NCI-H2107 treated with DMSO at 0.1 percent for 48 hours (cell line): ENCODE results near the gene TIFAB.
A peak's percentile ranks its signal among the peaks of the same experiment; 100 is the strongest.

Experiments used
- DNase-seq: peaks from one replicate; lab custom pipeline; 2025; ENCODE audit not compliant: unreplicated experiment; lab: John Stamatoyannopoulos, UW

TIFAB gene

DNA sequence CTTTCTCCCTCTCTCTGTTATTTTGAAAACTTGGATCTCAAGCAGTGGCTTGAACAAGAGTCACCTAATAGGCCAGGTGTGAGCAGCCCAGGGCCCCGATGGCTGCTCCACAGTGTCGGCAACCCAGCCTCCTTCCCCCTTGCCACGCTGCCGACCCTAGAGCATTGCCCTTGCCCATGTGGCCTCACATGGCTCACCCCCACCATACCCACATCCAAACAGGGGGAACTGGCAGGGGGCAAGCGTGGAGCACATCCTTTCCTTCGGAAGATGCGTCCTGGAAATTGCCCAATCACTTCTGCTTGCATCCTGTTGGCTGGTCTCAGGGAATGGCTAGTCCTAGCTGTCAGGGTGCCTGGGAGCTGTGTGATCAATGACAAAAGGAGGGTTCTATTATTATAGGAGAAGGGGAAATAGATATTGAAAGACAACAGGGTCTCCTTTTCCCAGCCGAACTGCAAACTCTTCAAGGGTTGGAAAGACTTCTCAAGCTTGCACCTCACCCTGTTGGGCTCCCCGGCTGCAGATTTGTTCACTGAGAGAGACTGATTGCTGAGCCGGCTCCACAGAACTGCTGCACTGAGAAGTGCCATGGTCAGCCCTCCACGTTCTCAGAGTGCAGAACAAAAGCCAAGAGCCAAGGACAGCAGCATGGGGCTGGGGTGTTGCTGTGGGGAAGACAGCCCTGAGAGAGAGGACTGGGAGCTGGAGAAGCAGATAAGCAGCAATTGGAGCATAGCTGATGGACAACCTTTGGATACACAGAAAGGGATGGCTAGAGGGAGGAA lies 8.3 kb upstream of the TIFAB start:
- no peak for DNase-seq

DNA sequence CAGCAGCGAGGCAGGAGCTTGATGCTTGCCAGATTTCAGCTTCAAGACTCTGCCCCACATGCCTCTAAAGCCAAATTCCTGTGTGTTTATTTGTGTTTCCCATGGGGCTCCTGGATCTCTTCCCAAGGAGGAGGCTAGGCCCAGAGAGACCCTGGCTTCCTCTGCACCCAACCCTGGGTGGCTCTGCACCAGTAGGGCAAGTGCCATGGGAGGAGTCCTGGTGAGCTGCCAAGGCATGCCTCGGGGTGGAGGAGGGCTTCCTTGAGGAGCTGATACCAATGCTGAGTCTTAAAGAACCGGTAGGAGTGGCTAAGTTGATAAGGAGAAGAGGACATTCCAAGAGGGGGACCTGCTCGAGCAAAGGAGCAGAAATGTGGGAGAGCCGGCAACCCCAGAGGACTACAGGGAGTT lies 6.8 kb upstream of the TIFAB start:
- DNase-seq: no peak

DNA sequence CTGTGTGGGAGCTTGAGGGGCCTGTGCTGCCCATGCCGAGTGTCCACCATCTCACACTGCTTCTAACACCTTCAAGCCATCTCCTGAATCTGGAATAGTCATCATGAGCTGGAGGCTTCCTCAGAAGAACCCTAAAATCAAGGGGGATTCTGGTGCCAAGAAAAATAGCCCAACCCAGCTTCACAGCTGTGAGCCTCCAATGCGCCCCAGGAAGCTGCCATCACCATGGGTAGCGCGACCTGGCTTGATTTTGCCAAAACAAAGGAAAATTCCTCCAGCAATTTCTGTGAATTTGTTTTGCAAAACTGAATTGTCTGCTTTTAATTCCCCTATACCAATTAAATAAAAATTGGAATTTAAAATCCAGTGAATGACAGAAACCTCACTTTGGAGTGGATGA lies 6.2 kb upstream of the TIFAB start:
- DNase-seq: no peak

DNA sequence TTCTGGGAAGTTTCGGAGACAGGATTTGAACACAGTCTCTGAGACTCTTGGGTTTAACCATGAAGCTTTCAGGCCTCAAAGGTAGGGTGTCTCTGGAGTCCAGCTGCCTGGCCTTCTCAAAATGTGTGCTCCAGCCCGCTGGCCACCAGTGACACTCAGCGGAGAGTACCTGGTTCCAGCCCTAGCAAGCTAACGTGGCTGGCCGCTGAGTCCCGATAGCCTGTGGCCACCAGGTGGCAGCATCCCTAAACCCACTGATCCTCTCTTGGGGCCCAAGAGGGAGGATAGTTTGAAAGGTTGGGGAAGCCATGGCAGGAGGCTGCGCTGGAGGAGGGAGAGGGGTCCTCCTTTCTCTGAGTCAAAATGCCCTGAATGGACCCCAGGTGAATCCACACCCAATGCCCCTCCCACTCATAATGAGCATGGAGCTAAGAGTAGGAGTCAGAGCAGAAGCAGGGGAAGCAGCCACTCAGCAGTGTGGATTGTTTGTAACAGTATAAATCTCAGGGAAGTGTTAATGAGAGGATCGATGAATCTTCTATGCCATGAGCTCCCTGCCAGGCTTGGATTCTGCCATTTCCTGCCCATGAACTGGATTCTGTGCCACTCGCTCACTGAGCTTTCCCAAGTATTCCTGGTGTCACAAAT lies 5.4 kb upstream of the TIFAB start:
- peak; percentile 10 for DNase-seq

DNA sequence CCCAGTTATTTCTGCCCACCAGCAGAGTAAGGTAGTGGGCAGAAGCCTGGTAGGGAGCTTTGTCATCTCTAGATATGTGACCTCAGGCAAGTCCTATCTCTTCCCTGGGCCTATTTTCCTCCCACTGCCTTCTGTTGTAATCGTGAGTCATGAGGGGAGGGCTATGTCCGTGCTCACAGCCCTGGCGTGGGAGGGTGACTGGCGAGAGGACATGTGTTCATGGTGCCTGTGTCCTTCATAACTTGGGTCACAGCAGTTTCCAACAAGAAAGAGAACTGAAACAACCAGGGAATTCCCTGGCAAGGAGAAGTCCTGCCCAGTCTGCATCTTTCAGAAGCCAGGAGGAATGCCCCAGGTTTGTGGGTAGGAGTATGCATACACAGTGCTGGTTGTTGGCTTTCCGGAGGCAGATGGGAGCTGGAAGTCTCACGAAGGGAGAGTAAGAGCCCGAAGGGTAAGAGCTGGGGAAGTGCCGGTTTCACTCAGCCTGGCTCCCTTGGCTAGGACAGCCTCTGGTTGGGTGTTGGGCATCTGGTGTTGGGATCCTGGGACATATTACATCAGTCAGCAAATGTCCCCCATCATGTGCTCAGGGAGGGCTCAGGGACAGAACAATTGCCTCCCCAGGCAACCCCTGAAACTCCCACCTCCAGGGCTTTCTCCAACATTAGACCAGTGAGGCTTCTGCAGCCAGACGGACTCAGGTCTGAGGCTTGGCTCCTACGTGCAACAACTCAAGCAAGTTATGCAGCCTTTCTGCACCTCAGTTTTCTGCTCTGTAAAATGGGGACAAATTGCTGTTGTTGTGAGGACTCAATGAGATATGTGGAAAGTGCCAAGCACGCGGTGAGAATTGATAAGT lies 4.3 kb upstream of the TIFAB start:
- no peak for DNase-seq

DNA sequence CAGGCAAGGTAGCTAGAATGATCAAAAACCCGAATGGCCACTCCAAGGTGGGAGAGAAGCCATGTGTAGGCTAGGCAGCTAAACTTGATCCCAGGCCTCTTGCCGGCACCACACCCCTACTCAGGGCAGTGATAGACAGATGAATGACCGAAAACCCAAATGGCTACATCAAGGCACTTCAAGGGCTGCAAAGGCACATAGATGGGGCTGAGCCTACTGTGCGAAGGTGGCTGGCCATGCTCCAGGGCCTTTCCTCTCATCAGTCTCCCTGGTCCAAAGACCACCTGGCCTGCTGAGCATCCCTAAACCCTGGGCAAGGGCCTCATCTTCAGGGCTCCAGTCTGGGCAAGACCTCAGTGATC lies 3.7 kb upstream of the TIFAB start:
- DNase-seq: no peak

DNA sequence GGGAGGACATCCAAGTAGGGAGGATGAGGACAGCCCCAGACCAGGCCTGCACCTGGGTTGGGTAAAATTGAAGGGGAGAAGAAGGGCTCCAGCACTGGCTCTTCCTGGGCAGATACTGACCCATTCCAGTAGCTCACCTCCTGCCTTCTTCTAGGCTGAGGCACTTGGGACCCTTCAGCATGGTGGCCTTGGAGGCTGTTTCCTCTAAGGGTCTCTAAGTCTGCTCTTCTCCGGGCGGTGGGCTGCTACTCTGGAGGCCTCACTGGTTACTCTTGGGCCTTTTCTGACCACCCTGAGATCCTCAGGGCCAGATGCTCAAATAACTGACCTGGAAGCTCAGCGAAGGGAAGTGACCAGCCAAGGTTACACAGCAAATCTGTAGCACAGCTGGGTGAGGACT lies 2.8 kb upstream of the TIFAB start:
- DNase-seq: no peak

DNA sequence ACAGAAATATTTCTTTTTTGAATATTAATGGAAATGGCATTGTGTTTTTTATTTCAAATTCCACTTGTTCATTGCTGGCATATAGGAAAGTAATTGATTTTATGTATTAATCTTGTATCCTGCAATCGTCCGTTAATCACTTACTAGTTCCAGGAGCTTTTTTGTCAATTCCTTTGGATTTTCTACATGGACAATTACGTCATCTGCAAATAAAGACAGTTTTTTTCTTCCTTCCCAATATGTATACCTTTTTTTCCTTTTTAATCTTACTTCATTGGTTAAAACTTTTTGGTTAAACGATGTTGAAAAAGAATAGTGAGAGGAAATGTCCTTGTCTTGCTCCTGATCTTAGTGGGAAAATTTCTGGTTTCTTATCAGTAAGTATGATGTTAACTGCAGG lies 1.5 kb upstream of the TIFAB start:
- DNase-seq: no peak

DNA sequence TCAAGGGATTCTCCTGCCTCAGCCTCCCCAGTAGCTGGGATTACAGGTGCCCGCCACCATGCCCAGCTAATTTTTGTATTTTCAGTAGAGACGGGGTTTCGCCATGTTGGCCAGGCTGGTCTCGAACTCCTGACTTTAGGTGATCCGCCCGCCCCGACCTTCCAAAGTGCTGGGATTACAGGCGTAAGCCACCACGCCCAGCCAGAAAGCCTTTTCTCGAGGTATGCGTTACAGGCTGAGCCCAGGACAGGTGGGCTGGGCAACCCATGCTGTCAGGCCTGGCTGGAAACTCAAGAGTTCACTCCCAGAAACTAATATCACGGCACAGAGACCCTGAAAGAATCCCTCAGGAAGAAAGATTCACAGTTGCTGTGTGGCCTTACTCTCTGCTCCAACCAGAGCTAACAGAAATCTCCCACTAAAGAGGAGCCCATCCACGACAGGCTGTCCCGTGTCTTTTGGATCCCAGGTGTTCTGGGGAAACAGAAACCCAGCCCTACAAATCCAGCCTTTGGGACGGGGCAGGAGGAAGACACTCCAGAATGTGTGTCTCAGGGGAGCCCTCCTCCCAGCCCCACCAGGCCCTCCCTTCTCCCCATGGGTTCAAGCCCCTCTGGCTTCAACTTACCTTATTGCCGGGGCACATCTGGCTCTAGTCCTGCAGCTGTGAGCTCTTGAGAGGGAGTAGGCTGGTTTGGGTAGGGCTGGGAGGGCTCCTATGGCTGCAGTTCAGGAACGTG lies 400 bp downstream of the TIFAB start:
- no peak for DNase-seq

DNA sequence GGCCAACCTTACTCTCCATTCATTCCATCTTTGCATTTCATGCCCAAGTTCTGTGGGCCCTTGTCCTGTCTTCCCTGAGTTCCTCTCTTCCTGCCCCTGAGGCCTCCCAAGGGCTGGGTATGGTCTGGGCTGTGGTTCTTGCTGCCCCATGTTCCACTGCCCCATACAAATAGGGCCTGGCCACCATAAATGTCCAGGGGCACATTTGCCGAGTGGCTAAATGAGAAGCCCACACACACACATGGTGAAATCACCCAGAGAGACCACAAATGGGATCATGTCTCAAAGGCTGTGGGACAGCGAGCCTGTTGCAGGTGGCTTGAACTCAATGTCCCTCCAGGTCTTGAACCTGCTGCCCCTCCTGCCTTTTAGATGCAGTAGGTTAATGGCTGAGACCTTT lies 1.2 kb downstream of the TIFAB start:
- no peak for DNase-seq

DNA sequence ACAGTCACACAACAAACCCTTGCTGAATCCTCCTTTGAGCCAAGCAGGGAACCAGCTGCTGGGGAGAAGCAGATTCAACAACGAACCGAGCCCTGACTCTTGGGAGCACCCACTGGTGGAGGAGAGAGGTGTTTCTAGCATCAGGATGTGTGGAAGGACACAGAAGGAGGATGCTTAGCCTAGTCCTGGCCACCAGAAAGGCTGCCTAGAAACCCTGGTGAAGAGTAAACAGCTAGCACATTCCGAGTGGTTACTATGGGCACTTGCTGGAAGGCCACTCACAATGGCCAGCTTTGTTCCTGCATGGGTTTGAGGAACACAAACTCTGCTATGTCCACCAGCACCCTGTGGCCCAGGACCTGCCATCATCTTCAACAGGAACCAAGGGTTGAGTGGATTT lies 1.8 kb downstream of the TIFAB start:
- no peak for DNase-seq

DNA sequence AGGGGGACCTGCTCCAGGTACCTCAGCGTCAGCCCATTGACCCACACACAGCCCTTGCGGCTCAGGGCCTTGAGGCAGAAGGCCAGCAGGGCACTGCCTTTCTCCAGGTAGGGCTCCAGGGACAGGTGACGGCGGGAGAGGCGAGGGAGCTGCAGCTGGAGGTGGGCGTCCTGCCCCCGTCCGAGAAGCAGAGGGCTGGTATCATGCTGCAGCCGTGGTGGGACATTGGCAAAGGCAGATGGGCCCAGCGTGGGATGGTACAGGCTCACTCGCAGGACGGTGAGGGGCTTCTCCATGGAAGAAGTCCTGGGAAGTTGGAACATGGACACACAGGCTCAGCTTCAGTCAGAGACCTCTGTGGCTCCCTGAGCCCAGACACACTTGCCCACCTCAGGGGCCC lies 2.5 kb downstream of the TIFAB start:
- no peak for DNase-seq

DNA sequence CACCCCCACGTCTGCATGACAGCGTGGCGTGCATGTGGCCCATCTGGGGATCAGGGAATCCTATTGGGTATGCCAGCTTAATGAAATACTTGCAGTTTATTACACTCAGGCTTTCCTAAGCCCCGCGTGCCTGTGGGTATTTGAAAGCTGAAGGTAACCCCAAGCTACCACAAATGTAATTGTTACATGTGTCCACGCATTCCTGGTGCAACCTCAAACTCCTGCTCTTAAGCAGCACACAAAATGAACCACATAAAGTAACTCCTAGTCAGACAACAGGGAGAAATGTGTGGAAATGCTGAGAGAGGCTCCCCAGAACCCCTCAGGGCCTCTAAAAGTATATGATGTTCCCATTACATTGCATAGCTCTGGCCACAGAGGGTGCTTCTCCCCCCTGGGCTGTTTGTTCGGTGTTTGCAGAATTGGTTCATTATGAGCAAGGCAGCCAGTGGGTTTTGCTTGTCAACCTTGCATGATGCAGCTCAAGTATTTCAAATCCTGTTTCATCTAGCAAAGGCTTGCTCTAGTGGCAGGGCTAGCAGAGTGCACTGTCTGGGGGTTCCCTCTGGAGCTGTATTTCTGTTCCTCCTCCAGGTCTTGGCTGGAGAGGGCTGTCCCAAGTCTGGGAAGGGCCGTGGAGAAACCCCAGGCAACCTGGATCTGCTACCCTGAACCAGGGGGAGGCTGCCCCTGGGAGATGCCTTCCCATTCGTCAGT lies 3.2 kb downstream of the TIFAB start:
- DNase-seq: no peak

DNA sequence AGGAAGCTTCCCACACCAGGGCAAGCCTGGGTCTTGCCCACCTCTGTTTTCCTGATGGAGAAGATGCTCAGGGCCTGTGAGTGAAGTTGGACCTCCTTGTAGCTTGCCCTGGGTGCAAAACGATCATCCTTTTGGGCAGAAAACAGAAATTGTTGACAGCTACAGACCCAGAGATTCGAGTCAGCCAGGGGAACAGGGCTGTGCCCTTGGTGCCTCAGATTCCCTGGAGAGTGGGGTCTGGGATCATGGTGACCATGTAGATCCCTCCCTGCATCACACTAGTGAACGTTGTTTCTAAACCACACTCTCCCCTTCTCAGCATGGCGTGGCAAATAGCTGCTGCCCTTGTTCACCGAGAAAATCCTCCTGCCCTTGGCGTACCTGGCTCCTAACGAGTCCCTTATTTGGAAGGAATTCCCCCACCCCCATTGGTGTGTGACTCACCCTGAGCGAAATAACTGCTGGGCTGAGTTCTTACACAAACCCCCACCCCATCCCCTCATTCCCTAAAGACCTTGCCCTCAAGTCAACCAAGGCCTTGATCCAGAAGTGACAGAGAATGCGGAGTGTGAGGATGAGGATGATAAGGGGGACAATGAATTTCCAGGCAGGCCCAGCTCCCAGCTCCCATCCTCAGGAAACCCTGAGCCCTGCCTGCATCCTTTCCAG lies 3.9 kb downstream of the TIFAB start:
- no peak for DNase-seq

DNA sequence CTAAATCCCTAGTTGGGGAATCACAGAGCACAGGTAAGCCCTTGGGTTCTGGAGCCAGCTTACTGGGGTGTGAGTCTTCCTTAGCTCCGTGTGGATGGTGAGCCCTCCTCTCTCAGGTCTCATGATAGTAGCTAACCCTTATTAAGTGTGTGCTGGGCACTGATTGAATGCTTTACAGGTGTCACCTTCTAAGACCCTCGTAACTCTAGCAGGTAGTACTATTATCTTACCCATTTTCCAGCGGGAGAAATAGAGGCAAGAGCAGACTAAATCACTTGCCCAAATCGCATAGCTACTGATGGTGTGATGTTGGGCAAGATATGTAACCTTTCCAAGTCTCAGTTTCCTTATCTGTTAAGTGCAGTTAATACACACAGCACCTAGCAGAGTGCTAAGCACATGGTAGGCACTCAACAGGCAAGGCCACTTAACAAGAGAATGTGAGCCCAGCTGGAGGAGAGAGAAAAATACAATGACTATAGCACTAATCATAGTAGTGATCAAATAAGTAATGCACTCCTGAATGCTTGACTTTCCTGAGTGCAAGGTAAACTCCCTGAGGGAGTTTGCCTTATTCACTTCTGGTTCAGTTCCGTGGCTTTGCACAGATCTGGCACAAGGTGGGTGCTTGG lies 4.7 kb downstream of the TIFAB start, which contains the start of gene DCANP1:
TSS of gene DCANP1 (minus strand) at position 51 of the 632 bp plus-strand sequence. CDS start 240 bp downstream, outside the sequence.
- DNase-seq: no peak

DNA sequence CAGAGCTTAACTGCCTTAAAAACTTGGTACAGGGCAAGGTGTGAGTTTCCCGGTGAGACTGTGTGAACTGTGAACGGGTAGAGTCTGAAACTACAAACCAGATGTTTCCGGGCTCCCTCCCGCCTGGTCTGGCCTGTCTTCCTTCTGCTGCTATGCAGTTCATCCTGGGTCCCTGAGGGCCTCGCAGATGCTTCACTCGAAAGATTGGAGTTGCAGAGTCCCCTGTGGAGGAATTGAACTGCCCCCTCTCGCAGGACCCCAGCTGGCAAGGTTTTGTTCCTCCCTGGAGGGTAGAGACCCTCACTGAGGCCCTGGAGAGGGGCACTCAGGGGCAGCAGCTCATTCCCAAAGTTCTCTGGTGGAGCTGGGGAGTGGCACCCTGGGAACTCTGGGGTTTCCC lies 5.5 kb downstream of the TIFAB start:
- no peak for DNase-seq

DNA sequence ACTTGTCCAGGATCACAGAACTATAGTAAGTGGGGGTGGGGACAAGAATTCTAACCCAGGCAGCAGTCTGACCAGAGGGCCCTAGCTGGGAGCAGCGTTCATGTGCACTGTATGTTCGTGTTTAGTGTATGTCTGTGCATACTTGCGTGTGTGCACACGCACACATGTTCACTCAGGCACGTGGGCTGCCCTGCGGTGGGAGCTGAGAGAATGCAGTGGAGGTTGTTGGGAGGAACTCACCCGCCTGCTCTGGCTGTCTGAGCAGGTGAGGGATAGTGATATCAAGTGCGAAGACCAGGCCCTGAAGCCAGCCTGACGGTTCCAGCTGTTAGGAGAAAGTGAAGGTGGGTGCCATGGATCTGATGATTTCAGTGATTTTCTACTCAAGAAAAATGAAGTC lies 5.9 kb downstream of the TIFAB start:
- no peak for DNase-seq

DNA sequence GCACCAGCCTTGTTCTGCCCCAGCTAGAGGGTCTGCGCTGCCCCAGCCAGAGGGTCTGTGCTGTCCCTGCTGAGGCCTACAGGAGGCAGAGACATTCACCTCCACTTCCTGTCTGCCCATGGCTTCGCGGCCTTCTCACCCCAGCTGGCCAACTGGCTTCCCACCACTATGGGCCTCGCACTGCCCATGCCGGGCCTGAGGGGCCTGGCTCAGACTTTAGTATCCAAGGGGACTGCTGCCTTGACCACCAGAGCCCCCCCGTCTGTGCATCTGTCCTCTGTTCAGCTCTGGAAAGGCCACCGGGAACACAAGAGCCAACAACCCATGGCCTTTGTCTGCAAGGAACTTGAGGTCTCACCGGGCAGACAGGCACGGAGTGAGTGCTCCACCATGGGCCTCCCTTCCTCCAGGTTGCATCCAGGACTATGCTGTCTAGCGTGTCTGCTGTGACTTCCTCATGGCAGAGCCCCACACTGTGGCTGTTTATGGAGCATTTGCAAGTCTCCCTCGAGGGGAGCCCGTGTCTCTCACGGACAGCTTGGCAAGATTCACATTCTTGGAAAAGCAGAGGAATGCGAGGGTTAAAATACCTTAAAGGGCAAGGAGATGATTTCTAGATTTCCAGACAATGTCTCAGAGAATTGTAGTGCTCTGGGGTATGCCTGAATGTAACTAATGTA lies 6.7 kb downstream of the TIFAB start:
- no peak for DNase-seq

DNA sequence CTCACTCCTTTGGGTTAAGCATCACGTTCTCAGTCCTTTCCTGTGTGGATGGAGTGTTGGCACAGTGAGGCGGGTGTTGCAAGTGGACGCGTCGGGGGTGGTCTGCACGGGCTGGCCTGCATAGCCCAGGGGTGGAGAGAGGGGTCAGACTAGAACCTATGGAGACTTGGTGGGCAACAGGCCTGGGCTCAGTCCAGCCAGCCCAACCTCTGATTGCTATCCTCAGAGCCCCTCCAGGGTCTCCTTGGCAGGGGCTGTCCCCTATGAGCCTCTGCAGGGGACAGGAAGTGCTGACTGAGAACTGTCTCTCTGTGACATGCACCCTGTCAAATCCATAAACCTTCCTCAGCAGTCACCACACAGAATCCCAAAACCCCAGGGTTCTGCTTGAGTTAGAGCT lies 7.3 kb downstream of the TIFAB start:
- DNase-seq: no peak
